WTC11 (cell line): ENCODE data around the gene EHD2. TPM values are rescaled to one million over a fixed set of nuclear protein-coding genes. Genes with fewer than 3 reads are reported as not detected.

ENCODE experiments used
- ATAC-seq: fragments of 200-7000 bp; cut with Tn5 transposase; 2 replicates; pipeline ENCODE4 v1.10.0; 2021; ENCODE audit warnings: mild to moderate bottlenecking, moderate library complexity
- CTCF ChIA-PET: fragments of 300-600 bp; sonication (Branson Sonifier 250); formaldehyde crosslinking; loops from one replicate; lab custom pipeline; 2021; ENCODE audit warnings: antibody characterized with exemption; lab: Charles Lee
- POLR2A ChIA-PET: fragments of 350-600 bp; sonication (Branson Sonifier 250); formaldehyde crosslinking; loops from one replicate; lab custom pipeline; 2021; ENCODE audit warnings: antibody characterized with exemption; lab: Charles Lee
- DNase-seq: peaks from one replicate; pipeline ENCODE4 v3.0.0; 2021; ENCODE audit warnings: low spot score
- H3K27ac Mint-ChIP-seq: 2 replicates; pipeline ENCODE4 v1.8.0; 2021; ENCODE audit warnings: mixed read lengths
- H3K27me3 Mint-ChIP-seq: 2 replicates; pipeline ENCODE4 v1.8.0; 2021; ENCODE audit warnings: low read depth, mild to moderate bottlenecking, moderate library complexity, mixed read lengths
- H3K36me3 Mint-ChIP-seq: 2 replicates; pipeline ENCODE4 v1.8.0; 2021; ENCODE audit warnings: mixed read lengths
- H3K4me1 Mint-ChIP-seq: 2 replicates; pipeline ENCODE4 v1.8.0; 2022; ENCODE audit warnings: mixed read lengths
- H3K4me3 Mint-ChIP-seq: 2 replicates; pipeline ENCODE4 v1.8.0; 2021; ENCODE audit warnings: mild to moderate bottlenecking, moderate library complexity, mixed read lengths
- H3K9me3 Mint-ChIP-seq: 2 replicates; pipeline ENCODE4 v1.8.0; 2021; ENCODE audit warnings: mixed read lengths
- ARID4B ChIP-seq: sonication (generic); formaldehyde crosslinking; IDR thresholded peaks from 2 replicates; pipeline ENCODE4 v1.8.0; 2023; ENCODE audit warnings: missing genetic modification reagents, mild to moderate bottlenecking, borderline replicate concordance
- ATF1 ChIP-seq: sonication (generic); formaldehyde crosslinking; IDR thresholded peaks from 2 replicates; pipeline ENCODE4 v1.8.1; 2023; ENCODE audit warnings: mild to moderate bottlenecking, moderate library complexity, missing genetic modification reagents
- ATF3 ChIP-seq: sonication (generic); formaldehyde crosslinking; conservative IDR thresholded peaks from 2 replicates; pipeline ENCODE4 v1.8.1; 2022; ENCODE audit warnings: mild to moderate bottlenecking, missing genetic modification reagents
- E2F5 ChIP-seq: sonication (generic); formaldehyde crosslinking; IDR thresholded peaks from 2 replicates; pipeline ENCODE4 v1.8.1; 2022; ENCODE audit warnings: mild to moderate bottlenecking, moderate library complexity, missing genetic modification reagents
- ESRRA ChIP-seq: sonication (generic); formaldehyde crosslinking; IDR thresholded peaks from 2 replicates; pipeline ENCODE4 v1.8.1; 2022; ENCODE audit warnings: mild to moderate bottlenecking, missing genetic modification reagents, borderline replicate concordance
- FOXJ3 ChIP-seq: sonication (generic); formaldehyde crosslinking; IDR thresholded peaks from 2 replicates; pipeline ENCODE4 v1.9.0; 2021; ENCODE audit warnings: missing genetic modification reagents, mild to moderate bottlenecking, borderline replicate concordance
- FOXK1 ChIP-seq: sonication (generic); formaldehyde crosslinking; IDR thresholded peaks from 2 replicates; pipeline ENCODE4 v1.8.0; 2022; ENCODE audit warnings: mild to moderate bottlenecking, moderate library complexity, missing genetic modification reagents
- NFYB ChIP-seq: sonication (generic); formaldehyde crosslinking; conservative IDR thresholded peaks from 2 replicates; pipeline ENCODE4 v1.8.0; 2022; ENCODE audit warnings: low read depth, missing genetic modification reagents
- NR1H2 ChIP-seq: sonication (generic); formaldehyde crosslinking; IDR thresholded peaks from 2 replicates; pipeline ENCODE4 v1.9.0; 2021; ENCODE audit warnings: mild to moderate bottlenecking, moderate library complexity, missing genetic modification reagents
- RELA ChIP-seq: sonication (generic); formaldehyde crosslinking; IDR thresholded peaks from 2 replicates; pipeline ENCODE4 v1.8.1; 2022; ENCODE audit warnings: missing genetic modification reagents, mild to moderate bottlenecking, borderline replicate concordance
- TP53 ChIP-seq: sonication (generic); formaldehyde crosslinking; IDR thresholded peaks from 2 replicates; pipeline ENCODE4 v1.8.1; 2023; ENCODE audit warnings: mild to moderate bottlenecking, missing genetic modification reagents
- ZBTB21 ChIP-seq: sonication (generic); formaldehyde crosslinking; IDR thresholded peaks from 2 replicates; pipeline ENCODE4 v1.8.1; 2023; ENCODE audit warnings: mild to moderate bottlenecking, missing genetic modification reagents, borderline replicate concordance
- ZNF121 ChIP-seq: sonication (generic); formaldehyde crosslinking; IDR thresholded peaks from 2 replicates; pipeline ENCODE4 v1.8.0; 2023; ENCODE audit warnings: missing genetic modification reagents
- ZNF396 ChIP-seq: fragments of 250-450 bp; sonication (Bioruptor Pico); IDR thresholded peaks from 2 replicates; pipeline ENCODE4 v1.8.0; 2021; ENCODE audit warnings: mild to moderate bottlenecking, moderate library complexity, borderline replicate concordance
- ZNF416 ChIP-seq: fragments of 250-450 bp; sonication (Bioruptor Pico); IDR thresholded peaks from 2 replicates; pipeline ENCODE4 v1.9.0; 2021; ENCODE audit warnings: mild to moderate bottlenecking, inconsistent platforms
- ZNF423 ChIP-seq: fragments of 250-450 bp; sonication (Bioruptor Pico); IDR thresholded peaks from 2 replicates; pipeline ENCODE4 v2.1.2; 2022; ENCODE audit warnings: mild to moderate bottlenecking, moderate library complexity
- total RNA-seq: library from RNA; stranded (reverse); gene quantifications from 3 replicates; pipeline ENCODE4 v1.2.3, GENCODE V29; 2021
- TF ChIP-seq, protein P1 (sequence below): sonication (generic); formaldehyde crosslinking; IDR thresholded peaks from 2 replicates; pipeline ENCODE4 v1.8.1; 2023; ENCODE audit warnings: mild to moderate bottlenecking, missing genetic modification reagents, moderate library complexity
- TF ChIP-seq, protein P2 (sequence below): sonication (generic); formaldehyde crosslinking; IDR thresholded peaks from 2 replicates; pipeline ENCODE4 v1.8.0; 2022; ENCODE audit warnings: mild to moderate bottlenecking, missing genetic modification reagents
- TF ChIP-seq, protein P3 (sequence below): sonication (generic); formaldehyde crosslinking; IDR thresholded peaks from 2 replicates; pipeline ENCODE4 v1.8.0; 2023; ENCODE audit warnings: missing genetic modification reagents
- TF ChIP-seq, protein P4 (sequence below): sonication (generic); formaldehyde crosslinking; IDR thresholded peaks from 2 replicates; pipeline ENCODE4 v1.8.1; 2023; ENCODE audit warnings: mild to moderate bottlenecking, moderate library complexity, missing genetic modification reagents

The EHD2 gene
- total RNA-seq, 1 experiment from 2014 or later: 11.8 TPM

DNA sequence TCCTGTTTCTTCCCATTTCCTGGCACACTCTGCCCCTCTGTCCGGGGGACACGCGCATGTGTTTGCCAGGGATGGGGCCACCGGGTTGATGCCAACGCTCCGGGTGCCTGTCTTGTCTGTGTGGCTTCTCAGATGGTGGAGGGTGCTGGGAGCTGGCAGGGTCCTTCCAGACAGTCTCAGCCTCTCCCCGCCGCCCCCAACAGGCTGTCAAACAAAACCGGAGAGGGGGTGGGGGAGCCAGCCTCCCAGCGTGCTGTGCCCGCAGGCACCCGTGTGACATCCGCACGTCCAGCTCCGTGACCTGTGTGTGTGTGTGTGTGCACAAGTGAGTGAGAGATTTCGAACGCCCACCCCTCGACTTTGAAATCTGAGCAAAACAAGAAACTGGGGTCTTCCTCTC, 10.6 kb upstream of the EHD2 start:
- Mint-ChIP-seq H3K9me3 (no peaks in the 10 kb centered on the region), H3K27ac (no peak overlapping the region), H3K4me1 (0 out of 2 replicates have a peak, but pooled peaks cover 2% of the 10 kb centered on the region), H3K27me3 (no peaks in the 10 kb centered on the region; the same call in 1 of the 2 replicates), H3K36me3 (peaks cover 6% of the 10 kb centered on the region), H3K4me3 (no peak overlapping the region)
- CTCF ChIA-PET: interaction anchor here (0.6 to 2.9 kb wide), 2 partner anchors 10 to 92 kb away, joined by 3 to 15 read pairs; partner anchors contain the start of gene EHD2
- no peak for ATAC-seq
- no peak for TF ChIP-seq NR1H2 (CRISPR knock-in tag)
- TF ChIP-seq, protein P1, sequence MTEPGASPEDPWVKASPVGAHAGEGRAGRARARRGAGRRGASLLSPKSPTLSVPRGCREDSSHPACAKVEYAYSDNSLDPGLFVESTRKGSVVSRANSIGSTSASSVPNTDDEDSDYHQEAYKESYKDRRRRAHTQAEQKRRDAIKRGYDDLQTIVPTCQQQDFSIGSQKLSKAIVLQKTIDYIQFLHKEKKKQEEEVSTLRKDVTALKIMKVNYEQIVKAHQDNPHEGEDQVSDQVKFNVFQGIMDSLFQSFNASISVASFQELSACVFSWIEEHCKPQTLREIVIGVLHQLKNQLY (CRISPR knock-in tag): no peak
- no peak for TF ChIP-seq ATF1
- TF ChIP-seq FOXK1 (CRISPR knock-in tag): no peak
- no peak for TF ChIP-seq ZNF396 (CRISPR knock-in tag)
- no peak for TF ChIP-seq ARID4B (CRISPR knock-in tag)
- no peak for TF ChIP-seq ESRRA (CRISPR knock-in tag)
- TF ChIP-seq E2F5 (CRISPR knock-in tag): no peak
- TF ChIP-seq ATF3 (CRISPR knock-in tag): no peak
- no peak for TF ChIP-seq TP53
- no peak for TF ChIP-seq NFYB (CRISPR knock-in tag)
- TF ChIP-seq, protein P2, sequence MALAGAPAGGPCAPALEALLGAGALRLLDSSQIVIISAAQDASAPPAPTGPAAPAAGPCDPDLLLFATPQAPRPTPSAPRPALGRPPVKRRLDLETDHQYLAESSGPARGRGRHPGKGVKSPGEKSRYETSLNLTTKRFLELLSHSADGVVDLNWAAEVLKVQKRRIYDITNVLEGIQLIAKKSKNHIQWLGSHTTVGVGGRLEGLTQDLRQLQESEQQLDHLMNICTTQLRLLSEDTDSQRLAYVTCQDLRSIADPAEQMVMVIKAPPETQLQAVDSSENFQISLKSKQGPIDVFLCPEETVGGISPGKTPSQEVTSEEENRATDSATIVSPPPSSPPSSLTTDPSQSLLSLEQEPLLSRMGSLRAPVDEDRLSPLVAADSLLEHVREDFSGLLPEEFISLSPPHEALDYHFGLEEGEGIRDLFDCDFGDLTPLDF (CRISPR knock-in tag): no peak
- TF ChIP-seq FOXJ3 (CRISPR knock-in tag): no peak
- no peak for TF ChIP-seq RELA (CRISPR knock-in tag)
- POLR2A ChIA-PET: no interaction called here
- no peak for DNase-seq

DNA sequence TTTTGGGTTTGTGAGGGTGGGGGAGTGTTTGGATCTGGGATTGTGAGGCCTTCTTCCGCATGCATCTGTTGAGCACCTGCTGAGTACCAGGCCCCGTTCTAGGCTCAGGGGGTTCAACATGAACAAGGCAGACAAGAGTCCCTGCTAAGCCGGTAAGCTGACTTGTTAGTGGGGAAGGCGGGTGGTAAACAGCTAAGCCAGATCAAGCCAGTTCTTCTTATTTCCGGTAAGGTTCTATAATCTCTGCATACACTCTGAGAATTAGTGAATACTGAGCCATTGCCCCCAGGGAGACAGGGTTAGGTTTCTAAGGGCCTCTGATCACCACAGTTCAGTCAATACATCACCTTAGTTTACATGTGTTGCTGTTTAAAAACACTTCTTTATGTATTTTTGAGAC, 9.9 kb upstream of the EHD2 start:
- ATAC-seq: no peak
- ChIA-PET POLR2A (no interaction called here), CTCF (interaction anchor here (0.6 to 2.9 kb wide), 2 partner anchors 9 to 266 kb away, joined by 3 to 15 read pairs; partner anchors contain the start of gene EHD2)

More for the DNA sequence above, 9.9 kb upstream of the EHD2 start:
- Mint-ChIP-seq H3K4me1 (no peaks in the 10 kb centered on the region), H3K27ac (no peak overlapping the region), H3K36me3 (peaks cover 6% of the 10 kb centered on the region), H3K27me3 (no peaks in the 10 kb centered on the region; the same call in 1 of the 2 replicates), H3K9me3 (no peaks in the 10 kb centered on the region), H3K4me3 (no peak overlapping the region)
- TF ChIP-seq ZNF416 (CRISPR knock-in tag) (no peak), ESRRA (CRISPR knock-in tag) (no peak), ZBTB21 (CRISPR knock-in tag) (no peak), ZNF423 (CRISPR knock-in tag) (no peak), ZNF121 (no peak)
- TF ChIP-seq, protein P3, sequence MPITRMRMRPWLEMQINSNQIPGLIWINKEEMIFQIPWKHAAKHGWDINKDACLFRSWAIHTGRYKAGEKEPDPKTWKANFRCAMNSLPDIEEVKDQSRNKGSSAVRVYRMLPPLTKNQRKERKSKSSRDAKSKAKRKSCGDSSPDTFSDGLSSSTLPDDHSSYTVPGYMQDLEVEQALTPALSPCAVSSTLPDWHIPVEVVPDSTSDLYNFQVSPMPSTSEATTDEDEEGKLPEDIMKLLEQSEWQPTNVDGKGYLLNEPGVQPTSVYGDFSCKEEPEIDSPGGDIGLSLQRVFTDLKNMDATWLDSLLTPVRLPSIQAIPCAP (CRISPR knock-in tag): no peak
- TF ChIP-seq, protein P4, sequence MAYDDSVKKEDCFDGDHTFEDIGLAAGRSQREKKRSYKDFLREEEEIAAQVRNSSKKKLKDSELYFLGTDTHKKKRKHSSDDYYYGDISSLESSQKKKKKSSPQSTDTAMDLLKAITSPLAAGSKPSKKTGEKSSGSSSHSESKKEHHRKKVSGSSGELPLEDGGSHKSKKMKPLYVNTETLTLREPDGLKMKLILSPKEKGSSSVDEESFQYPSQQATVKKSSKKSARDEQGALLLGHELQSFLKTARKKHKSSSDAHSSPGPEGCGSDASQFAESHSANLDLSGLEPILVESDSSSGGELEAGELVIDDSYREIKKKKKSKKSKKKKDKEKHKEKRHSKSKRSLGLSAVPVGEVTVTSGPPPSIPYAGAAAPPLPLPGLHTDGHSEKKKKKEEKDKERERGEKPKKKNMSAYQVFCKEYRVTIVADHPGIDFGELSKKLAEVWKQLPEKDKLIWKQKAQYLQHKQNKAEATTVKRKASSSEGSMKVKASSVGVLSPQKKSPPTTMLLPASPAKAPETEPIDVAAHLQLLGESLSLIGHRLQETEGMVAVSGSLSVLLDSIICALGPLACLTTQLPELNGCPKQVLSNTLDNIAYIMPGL (CRISPR knock-in tag): no peak
- DNase-seq: no peak
